HepG2 (cell line): ENCODE results near the gene ABCA2. TPM values are rescaled to one million over a fixed set of nuclear protein-coding genes. Genes with fewer than 3 reads are reported as not detected.

Source experiments
- ATF3 ChIP-seq: sonication (generic); formaldehyde crosslinking; IDR thresholded peaks from 2 replicates; pipeline ENCODE4 v1.4.0; 2020; ENCODE audit warnings: missing genetic modification reagents
- ATF7 ChIP-seq, 2 experiments: fragments of 450-650 bp in 1 of 2; sonication (generic) in 1 of 2; formaldehyde crosslinking in 1 of 2; IDR thresholded peaks; 2 replicates each; pipeline versions ENCODE4 v1.4.0 to v1.6.1; 2016 to 2020; ENCODE audit warnings: antibody characterized with exemption in 1 of 2, mild to moderate bottlenecking in 1 of 2, missing genetic modification reagents in 1 of 2
- FOXA1 ChIP-seq, 2 experiments: fragments of 450-650 bp in 1 of 2; sonication (generic) in 1 of 2; formaldehyde crosslinking in 1 of 2; IDR thresholded peaks; 2 replicates each; pipeline versions ENCODE4 v1.4.0 to v1.6.1; 2016 to 2020; ENCODE audit warnings: missing genetic modification reagents in 1 of 2
- HNRNPL ChIP-seq: fragments of 200-400 bp; formaldehyde crosslinking; IDR thresholded peaks from 2 replicates; pipeline ENCODE4 v1.6.1; 2017; ENCODE audit warnings: mild to moderate bottlenecking, low read depth, low read length
- HOXD1 ChIP-seq: sonication (generic); formaldehyde crosslinking; IDR thresholded peaks from 2 replicates; pipeline ENCODE4 v1.5.0; 2020; ENCODE audit warnings: missing genetic modification reagents
- KLF12 ChIP-seq: sonication (generic); formaldehyde crosslinking; IDR thresholded peaks from 2 replicates; pipeline ENCODE4 v1.4.0; 2020; ENCODE audit warnings: missing genetic modification reagents, borderline replicate concordance
- NFKB2 ChIP-seq: sonication (generic); formaldehyde crosslinking; IDR thresholded peaks from 2 replicates; pipeline ENCODE4 v1.4.0; 2020; ENCODE audit warnings: missing genetic modification reagents, borderline replicate concordance
- SNAPC5 ChIP-seq: sonication (generic); formaldehyde crosslinking; IDR thresholded peaks from 2 replicates; pipeline ENCODE4 v1.8.1; 2023; ENCODE audit warnings: mild to moderate bottlenecking, missing genetic modification reagents, borderline replicate concordance
- ZBTB4 ChIP-seq: sonication (generic); formaldehyde crosslinking; IDR thresholded peaks from 2 replicates; pipeline ENCODE4 v1.4.0; 2020; ENCODE audit warnings: missing genetic modification reagents, mild to moderate bottlenecking, borderline replicate concordance
- ZNF256 ChIP-seq: sonication (generic); formaldehyde crosslinking; conservative IDR thresholded peaks from 2 replicates; pipeline ENCODE4 v1.4.0; 2020; ENCODE audit warnings: missing genetic modification reagents
- ZNF430 ChIP-seq: sonication (generic); formaldehyde crosslinking; IDR thresholded peaks from 2 replicates; pipeline ENCODE4 v1.9.0; 2021; ENCODE audit warnings: mild to moderate bottlenecking, missing genetic modification reagents
- ZNF530 ChIP-seq: sonication (generic); formaldehyde crosslinking; IDR thresholded peaks from 2 replicates; pipeline ENCODE4 v1.5.0; 2020; ENCODE audit warnings: low read depth, mild to moderate bottlenecking, missing genetic modification reagents
- ZNF782 ChIP-seq: sonication (generic); formaldehyde crosslinking; IDR thresholded peaks from 2 replicates; pipeline ENCODE4 v1.4.0; 2020; ENCODE audit warnings: missing genetic modification reagents, mild to moderate bottlenecking, borderline replicate concordance
- polyA plus RNA-seq, 8 experiments: library from polyadenylated mRNA; depleted of rRNA in 3 of 8; stranded (reverse) in 7 of 8; unstranded in 1 of 8; fragments of >200 nt; fragmentation: Illumina TruSeq in 4 of 8; extraction: Trizol in 4 of 8; gene quantifications; 2 replicates each; pipeline versions ENCODE4 v1.2.1 to v1.2.3, GENCODE V29; 2011 to 2016; ENCODE audit warnings: low read depth in 4 of 8, missing spikeins in 1 of 8, mixed read lengths in 1 of 8; ENCODE audit not compliant: insufficient read depth in 1 of 8
- total RNA-seq, 5 experiments: library from RNA; depleted of rRNA; stranded (reverse); fragments of >200 nt; fragmentation: Illumina TruSeq; extraction: Trizol; gene quantifications; 2 replicates each; pipeline ENCODE4 v1.2.3, GENCODE V29; 2016; ENCODE audit warnings: low read depth in 1 of 5
- TF ChIP-seq, protein P1 (sequence below): sonication (generic); formaldehyde crosslinking; IDR thresholded peaks from 2 replicates; pipeline ENCODE4 v1.4.0; 2020; ENCODE audit warnings: missing genetic modification reagents

ABCA2 gene
- total and polyA plus RNA-seq, 2 of the 13 experiments (the other 11 are each of a cell fraction or from before 2014, with no cell fraction given), result 2.9 to 19.2 TPM

- TF ChIP-seq SNAPC5 (CRISPR knock-in tag) (no peak), ZNF256 (CRISPR knock-in tag) (no peak), HOXD1 (CRISPR knock-in tag) (peak; percentile 32; the same call in 1 of the 2 replicates), KLF12 (CRISPR knock-in tag) (peak; percentile 68; the same call in 1 of the 2 replicates), ZBTB4 (CRISPR knock-in tag) (no peak), ZNF430 (CRISPR knock-in tag) (peak; percentile 86), ATF3 (CRISPR knock-in tag) (no peak), HNRNPL (no peak), NFKB2 (CRISPR knock-in tag) (peak; percentile 63; the same call in 1 of the 2 replicates), ZNF782 (CRISPR knock-in tag) (no peak), ATF7 (IDR thresholded peaks at IDR 0.05) (no peak), ATF7 (CRISPR knock-in tag; IDR thresholded peaks at IDR 0.05) (no peak), FOXA1 (IDR thresholded peaks at IDR 0.05) (no peak), FOXA1 (CRISPR knock-in tag; IDR thresholded peaks at IDR 0.05) (no peak), ZNF530 (CRISPR knock-in tag) (no peak)
- TF ChIP-seq, protein P1, sequence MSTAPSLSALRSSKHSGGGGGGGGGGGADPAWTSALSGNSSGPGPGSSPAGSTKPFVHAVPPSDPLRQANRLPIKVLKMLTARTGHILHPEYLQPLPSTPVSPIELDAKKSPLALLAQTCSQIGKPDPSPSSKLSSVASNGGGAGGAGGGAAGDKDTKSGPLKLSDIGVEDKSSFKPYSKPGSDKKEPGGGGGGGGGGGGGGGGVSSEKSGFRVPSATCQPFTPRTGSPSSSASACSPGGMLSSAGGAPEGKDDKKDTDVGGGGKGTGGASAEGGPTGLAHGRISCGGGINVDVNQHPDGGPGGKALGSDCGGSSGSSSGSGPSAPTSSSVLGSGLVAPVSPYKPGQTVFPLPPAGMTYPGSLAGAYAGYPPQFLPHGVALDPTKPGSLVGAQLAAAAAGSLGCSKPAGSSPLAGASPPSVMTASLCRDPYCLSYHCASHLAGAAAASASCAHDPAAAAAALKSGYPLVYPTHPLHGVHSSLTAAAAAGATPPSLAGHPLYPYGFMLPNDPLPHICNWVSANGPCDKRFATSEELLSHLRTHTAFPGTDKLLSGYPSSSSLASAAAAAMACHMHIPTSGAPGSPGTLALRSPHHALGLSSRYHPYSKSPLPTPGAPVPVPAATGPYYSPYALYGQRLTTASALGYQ (CRISPR knock-in tag), result peak; percentile 41; the same call in 1 of the 2 replicates
Measured at GRCh38 chr9:137053944-137054931, 26.2 kb upstream of the ABCA2 start, which contains the start of gene ENTPD2 (continued).
